Epithelial cell of esophagus (primary cell): ENCODE measurements around the gene COL4A4.

Experiments used
- DNase-seq: peaks from one replicate; pipeline ENCODE4 v3.0.0; 2010; ENCODE audit warnings: low read depth
- H3K4me3 ChIP-seq: 2 replicates; pipeline ENCODE4 v1.5.1; 2011; ENCODE audit warnings: mild to moderate bottlenecking, low read length, control low read depth
- CTCF ChIP-seq: IDR thresholded peaks from 2 replicates; pipeline ENCODE4 v1.5.1; 2011; ENCODE audit warnings: low read depth, mild to moderate bottlenecking, low read length, control low read depth, inconsistent platforms; ENCODE audit not compliant: insufficient read depth; ENCODE audit errors: missing control alignments

COL4A4 gene

DNA sequence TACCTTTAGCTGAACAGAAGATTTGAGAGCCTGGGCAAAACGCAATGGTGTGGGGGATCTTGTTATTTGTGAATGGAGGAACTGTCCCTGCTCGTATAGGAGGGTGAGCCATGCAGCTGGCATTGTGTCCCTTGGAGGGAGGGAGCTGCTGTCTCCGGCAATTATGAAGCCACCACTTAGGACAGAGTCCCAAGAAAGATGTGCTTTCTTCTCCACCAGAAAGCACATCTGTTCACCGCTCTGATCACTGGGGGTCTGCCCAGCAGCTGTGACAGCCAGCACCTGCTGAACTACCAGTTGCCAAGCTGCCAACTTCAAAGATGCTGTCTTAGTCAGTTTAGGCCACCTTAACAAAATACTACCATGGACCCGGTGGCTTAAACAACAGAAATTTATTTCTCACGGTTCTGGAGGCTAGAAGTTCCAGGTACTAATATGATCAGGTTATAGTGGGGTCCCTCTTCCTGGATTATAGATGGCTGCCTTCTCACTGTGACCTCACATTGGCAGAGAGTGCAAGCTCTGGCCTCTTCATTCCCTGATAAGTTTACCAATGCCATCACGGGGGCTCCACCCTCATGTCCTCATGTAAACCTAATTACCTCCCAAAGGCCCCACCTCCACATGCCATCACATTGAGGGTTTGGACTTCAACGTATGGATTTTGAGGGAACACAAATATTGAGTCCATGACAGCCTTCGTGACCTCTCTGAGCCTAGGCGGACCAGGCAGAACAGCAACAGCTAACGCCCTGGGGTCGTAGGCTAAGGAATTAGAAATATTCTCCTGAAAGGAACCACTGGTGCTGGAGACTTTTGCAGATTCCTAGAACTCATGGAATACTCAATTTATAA is 179.9 kb downstream of the COL4A4 start:
- H3K4me3 ChIP-seq: no peak overlapping the region
- no peak for TF ChIP-seq CTCF
- no peak for DNase-seq

DNA sequence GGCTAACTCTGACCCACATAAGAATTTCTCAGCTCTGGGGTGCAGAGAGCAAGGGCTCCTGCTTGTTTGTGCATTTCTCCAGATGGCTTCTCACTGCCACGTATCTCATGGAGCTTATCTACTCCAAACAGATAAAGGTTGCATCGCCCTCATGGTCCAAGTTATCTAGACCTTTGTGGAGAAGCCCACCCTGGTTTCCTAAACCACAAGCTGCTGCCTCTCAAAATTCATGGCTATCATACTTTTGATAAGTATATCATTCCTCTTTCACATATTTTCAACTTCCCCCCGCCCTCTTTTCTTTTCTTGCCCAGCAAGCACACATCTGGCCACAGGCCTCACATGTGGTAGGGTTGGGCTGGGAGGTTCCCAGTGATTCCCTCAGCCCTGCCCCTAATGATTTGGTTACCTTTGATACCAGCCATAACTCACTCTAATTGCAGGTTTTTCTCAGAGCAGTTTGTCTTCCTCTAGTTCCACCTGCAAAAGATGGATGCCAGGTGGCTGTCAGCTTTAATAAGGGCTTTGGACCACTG is 182.1 kb downstream of the COL4A4 start:
- no peak overlapping the region for H3K4me3 ChIP-seq
- DNase-seq: no peak
- TF ChIP-seq CTCF: no peak

GRCh38 chr2:226979004-226979403 is 185.0 kb downstream of the COL4A4 start:
- DNase-seq: no peak
- no peak overlapping the region for H3K4me3 ChIP-seq
- TF ChIP-seq CTCF: no peak

GRCh38 chr2:226978300-226978699 is 185.7 kb downstream of the COL4A4 start:
- TF ChIP-seq CTCF: no peak
- no peak overlapping the region for H3K4me3 ChIP-seq
- no peak for DNase-seq

DNA sequence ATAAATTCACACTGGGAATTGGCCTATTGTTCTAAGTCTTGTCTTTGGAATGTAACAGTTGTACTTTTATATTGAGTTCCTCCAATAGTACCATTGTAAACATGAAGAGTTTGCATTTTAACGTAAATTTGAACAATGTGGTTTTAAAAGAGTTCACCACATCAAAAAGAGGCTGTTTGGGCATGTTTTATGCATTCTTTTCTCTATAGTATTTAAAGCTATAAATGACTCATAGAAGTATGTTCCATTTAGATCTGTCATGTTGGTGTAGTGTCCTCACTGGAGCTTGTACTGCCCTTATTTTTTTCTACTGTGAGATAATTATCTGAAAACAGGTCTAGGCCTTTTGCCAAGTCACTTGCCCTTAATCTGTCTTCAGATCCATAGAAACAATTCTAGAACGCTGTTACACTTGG is 186.2 kb downstream of the COL4A4 start:
- peak; percentile 75 for DNase-seq
- no peak overlapping the region for H3K4me3 ChIP-seq
- no peak for TF ChIP-seq CTCF

- no peak for DNase-seq
- TF ChIP-seq CTCF: no peak
- no peak overlapping the region for H3K4me3 ChIP-seq
These were observed 190.2 kb downstream of the COL4A4 start for GRCh38 chr2:226973816-226974215.
